Testis (tissue), 3 donors: ENCODE data around the gene VPS8. TPM values are rescaled to one million over a fixed set of nuclear protein-coding genes. Genes with fewer than 3 reads are reported as not detected.

ENCODE experiments used
- DNase-seq: peaks from one replicate; pipeline ENCODE4 v3.0.0-alpha.2; 2019
- H3K27ac ChIP-seq, 2 donors: fragments of 200-600 bp; sonication (generic); one replicate each; pipeline ENCODE4 v1.5.1; 2019
- H3K27me3 ChIP-seq: fragments of 200-600 bp; sonication (generic); one replicate; pipeline ENCODE4 v1.5.1; 2019
- H3K36me3 ChIP-seq: fragments of 200-600 bp; sonication (generic); one replicate; pipeline ENCODE4 v1.5.1; 2017; ENCODE audit warnings: low read depth; ENCODE audit errors: missing control alignments
- H3K4me1 ChIP-seq: fragments of 200-600 bp; sonication (generic); one replicate; pipeline ENCODE4 v1.5.1; 2019
- H3K4me3 ChIP-seq, 2 donors: fragments of 200-600 bp; sonication (generic); one replicate each; pipeline ENCODE4 v1.5.1; 2017 to 2019
- H3K9me3 ChIP-seq: fragments of 200-600 bp; sonication (generic); one replicate; pipeline ENCODE4 v1.5.1; 2017
- CTCF ChIP-seq, 3 experiments: fragments of 450-650 bp in 2 of 3; fragments of 200-600 bp in 1 of 3; sonication (generic) in 1 of 3; IDR thresholded peaks; one replicate each; pipeline ENCODE4 v1.5.1; 2016 to 2019; ENCODE audit warnings: antibody characterized with exemption in 3 of 3, mild to moderate bottlenecking in 2 of 3, moderate library complexity in 1 of 3
- POLR2A ChIP-seq: fragments of 450-650 bp; IDR thresholded peaks from one replicate; pipeline ENCODE4 v1.6.1; 2017; ENCODE audit warnings: antibody characterized with exemption, mild to moderate bottlenecking, moderate library complexity
- WGBS, 2 donors: methylation state at CpG; one replicate each; pipeline ENCODE4 v1.1.5; 2018; 5-methylcytosine and 5-hydroxymethylcytosine counted together
- intact Hi-C: fragments of 100-400 bp; cut with DNase I; formaldehyde crosslinking; loops from one replicate; pipeline ENCODE4 v1.15.1; 2023; ENCODE audit warnings: low total_unique reads
- polyA plus RNA-seq: library from polyadenylated mRNA; stranded (reverse); fragments of 350-450 nt; fragmentation: Illumina TruSeq; extraction: RNeasy Lipid Tissue Mini Kit (QIAGEN cat#74804); gene quantifications from one replicate; pipeline ENCODE4 v1.2.3, GENCODE V29; 2014; ENCODE audit warnings: low read depth, low replicate concordance; ENCODE audit not compliant: insufficient read depth
- total RNA-seq, 2 donors: library from RNA; depleted of rRNA; stranded (reverse); fragments of >200 nt; gene quantifications; one replicate each; pipeline ENCODE4 v1.2.3, GENCODE V29; 2016

VPS8 gene
- total and polyA plus RNA-seq, 3 donors from 2014 or later: 65.8 to 127 (median 88.0) TPM

- H3K4me1 ChIP-seq: no peaks in the 10 kb centered on the region
- TF ChIP-seq POLR2A (no peak), CTCF (IDR thresholded peaks at IDR 0.05) (no peak)
- H3K4me3 ChIP-seq: no peak overlapping the region
- H3K36me3 ChIP-seq: no peaks in the 10 kb centered on the region
- no peaks in the 10 kb centered on the region for H3K9me3 ChIP-seq
- no peak for DNase-seq
- 90 to 92% methylated on average over 3 of the region's 3 CpGs for WGBS, 2 donors
- intact Hi-C loops: no loop called here
- H3K27ac ChIP-seq: no peak overlapping the region
- H3K27me3 ChIP-seq: no peaks in the 10 kb centered on the region
These were observed 130.8 kb downstream of the VPS8 start for GRCh38 chr3:184942735-184943134.

DNA sequence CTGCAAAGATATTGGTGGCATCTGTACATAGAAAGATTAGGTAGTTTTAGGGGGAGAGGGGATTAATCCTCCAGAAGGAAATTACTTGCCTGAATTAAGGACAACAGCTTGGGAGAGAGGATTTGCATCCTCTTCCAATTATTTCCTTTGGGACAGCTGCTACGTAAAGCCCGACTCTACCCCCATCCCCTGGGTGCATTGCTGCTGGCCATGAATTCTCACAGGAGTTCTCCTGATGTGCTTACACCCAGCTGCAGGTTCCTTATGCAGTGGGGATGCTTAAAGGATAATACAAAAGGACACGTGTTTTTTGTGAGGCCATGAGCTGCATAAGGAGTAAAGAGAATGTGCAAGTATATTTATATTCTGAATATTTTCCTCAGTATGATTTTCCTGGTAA lies 132.3 kb downstream of the VPS8 start:
- Histone ChIP-seq H3K27ac (no peak overlapping the region), H3K9me3 (no peaks in the 10 kb centered on the region), H3K27me3 (no peaks in the 10 kb centered on the region), H3K4me1 (no peaks in the 10 kb centered on the region), H3K36me3 (no peaks in the 10 kb centered on the region), H3K4me3 (no peak overlapping the region)
- TF ChIP-seq CTCF (IDR thresholded peaks at IDR 0.05) (no peak), POLR2A (no peak)
- WGBS, 2 donors: 86% methylated on average over 3 of the region's 3 CpGs
- no peak for DNase-seq
- intact Hi-C loops: no loop called here

DNA sequence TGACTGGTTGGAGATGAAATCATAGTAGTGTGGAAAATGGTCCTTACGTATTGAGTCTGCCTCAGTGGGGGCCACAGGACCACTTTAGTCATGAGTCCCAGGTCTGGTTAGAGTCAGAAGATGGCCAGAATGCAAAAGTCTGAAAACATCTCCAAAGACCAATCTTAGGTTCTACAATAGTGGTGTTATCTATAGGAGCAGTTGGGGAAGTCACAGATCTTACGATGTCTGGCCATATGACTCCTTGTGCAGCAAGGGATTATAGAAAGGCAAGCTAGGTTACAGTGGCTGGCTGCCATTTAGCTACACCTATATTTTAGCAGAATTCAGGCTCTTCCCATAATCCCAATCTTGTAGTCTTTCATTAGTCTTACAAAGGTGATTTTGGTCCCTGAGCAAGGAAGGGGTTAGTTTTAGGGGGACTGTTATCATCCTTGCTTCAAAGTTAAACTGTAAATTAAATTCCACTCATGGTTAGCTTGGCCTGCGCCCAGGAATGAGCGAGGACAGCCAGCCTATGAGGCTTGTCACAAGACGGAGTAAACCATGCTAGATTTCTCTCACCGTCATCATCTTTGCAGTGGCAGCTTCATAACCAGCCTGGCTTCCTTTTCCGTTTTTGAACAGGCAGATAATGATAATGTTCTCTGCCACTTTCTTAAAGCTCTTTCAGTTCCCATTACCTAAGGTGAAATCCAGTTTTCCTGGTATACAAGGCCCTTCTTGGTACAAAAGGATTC lies 134.1 kb downstream of the VPS8 start:
- intact Hi-C loops: no loop called here
- Histone ChIP-seq H3K36me3 (no peaks in the 10 kb centered on the region), H3K4me1 (no peaks in the 10 kb centered on the region), H3K27ac (no peak overlapping the region), H3K9me3 (no peaks in the 10 kb centered on the region), H3K4me3 (no peak overlapping the region), H3K27me3 (no peaks in the 10 kb centered on the region)
- TF ChIP-seq CTCF (IDR thresholded peaks at IDR 0.05) (no peak), POLR2A (no peak)
- 78 to 91% methylated on average over 7 of the region's 7 CpGs for WGBS, 2 donors
- no peak for DNase-seq

DNA sequence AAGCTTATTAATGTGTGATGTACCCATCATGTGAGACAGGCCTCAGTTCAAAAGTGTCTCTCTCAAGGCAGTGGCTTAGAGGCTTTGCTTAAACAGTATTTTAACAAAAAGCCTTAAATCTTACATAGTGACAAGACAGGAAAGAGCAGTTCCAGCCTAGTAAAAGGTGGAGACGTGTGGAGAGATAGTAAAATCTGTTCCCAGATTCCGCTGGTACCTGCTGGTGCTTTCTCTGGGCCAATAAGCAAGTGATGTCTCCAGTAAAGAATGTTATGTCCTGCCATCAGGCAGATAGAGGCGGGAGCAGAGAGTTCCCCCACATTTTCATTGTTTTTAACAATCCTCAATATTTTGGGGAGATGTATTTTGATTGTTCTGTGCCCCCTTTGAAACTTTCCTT lies 135.0 kb downstream of the VPS8 start:
- no peak for DNase-seq
- H3K36me3 ChIP-seq: no peaks in the 10 kb centered on the region
- H3K27me3 ChIP-seq: no peaks in the 10 kb centered on the region
- no peaks in the 10 kb centered on the region for H3K9me3 ChIP-seq
- WGBS, 2 donors: 69 to 83% methylated on average over 3 of the region's 3 CpGs
- H3K27ac ChIP-seq: no peak overlapping the region
- TF ChIP-seq CTCF (IDR thresholded peaks at IDR 0.05): no peak
- no peak for TF ChIP-seq POLR2A
- intact Hi-C loops: no loop called here
- no peak overlapping the region for H3K4me3 ChIP-seq
- no peaks in the 10 kb centered on the region for H3K4me1 ChIP-seq
